HG03025 (cell line): ENCODE measurements around the gene PRR33.

ENCODE experiments used
- ATAC-seq: cut with Tn5 transposase; IDR thresholded peaks from one replicate; pipeline ENCODE4 v1.9.1; 2021; ENCODE audit warnings: mild to moderate bottlenecking, moderate library complexity; ENCODE audit not compliant: unreplicated experiment, low FRiP score

PRR33 gene

DNA sequence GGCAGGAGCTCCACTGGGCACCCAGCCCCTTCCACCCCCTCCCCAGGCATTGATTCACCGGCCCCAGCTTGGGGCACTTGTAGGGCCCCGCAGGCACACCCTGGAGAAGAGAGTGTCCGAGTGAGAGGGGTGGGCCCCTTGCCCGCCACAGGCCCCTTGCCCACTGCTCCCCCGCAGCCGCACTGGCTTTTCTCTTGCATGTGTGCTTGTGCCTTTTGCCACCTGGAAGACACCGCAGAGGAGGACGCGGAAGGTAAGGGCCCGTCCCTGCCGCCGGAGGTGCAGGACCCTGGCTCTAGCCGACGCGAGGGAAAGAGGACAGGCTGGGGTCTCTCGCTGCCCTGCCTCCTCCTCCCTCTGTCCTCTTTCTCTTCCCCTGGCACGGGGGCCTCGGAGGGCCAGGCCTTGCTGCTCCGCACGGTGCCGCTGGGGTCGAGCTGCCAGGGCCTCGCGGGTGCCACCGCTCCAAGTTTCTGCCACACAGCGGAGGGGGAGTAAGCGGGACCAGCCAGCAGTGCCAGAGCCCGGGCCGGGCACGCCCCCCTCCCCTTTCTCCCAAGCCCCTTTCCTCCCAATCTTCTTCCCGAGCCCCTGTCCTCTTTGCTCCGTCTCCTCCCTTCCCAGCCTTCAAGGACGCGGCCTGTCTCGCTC, 37.3 kb upstream of the PRR33 start:
- no peak for ATAC-seq

GRCh38 chr11:1928470-1928890, 36.8 kb upstream of the PRR33 start:
- ATAC-seq, result no peak

DNA sequence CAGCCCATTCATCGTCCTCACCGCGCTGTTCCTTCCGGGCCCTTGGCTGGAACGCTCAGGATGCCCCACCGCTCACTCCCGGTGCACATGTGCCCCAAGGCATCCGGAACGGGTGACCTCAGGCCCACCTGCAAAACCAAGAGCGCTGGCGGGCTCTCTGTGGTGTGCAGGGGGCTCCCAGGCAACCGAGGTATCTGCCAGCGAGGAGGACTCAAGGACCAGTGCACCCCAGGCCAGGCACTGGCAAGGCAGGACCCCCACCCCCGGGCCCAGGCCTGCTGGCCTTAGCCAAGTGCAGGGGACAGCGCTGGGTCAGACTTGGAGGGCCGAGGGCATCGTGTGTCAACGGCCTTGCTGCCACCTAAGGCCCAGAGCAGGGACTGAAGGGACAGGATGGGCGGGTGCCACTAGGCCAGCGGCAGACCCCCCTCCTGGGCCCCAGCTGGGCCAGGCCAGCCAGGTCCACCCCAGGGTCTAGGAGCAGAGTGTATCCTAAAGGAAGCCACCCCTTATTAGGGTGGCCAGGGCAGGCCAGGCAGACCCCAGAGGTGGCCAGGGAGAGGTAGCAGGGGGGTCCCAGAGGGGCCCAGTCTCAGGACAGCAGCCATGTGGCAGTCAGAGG, 36.3 kb upstream of the PRR33 start:
- ATAC-seq, result no peak

GRCh38 chr11:1927026-1927847, 35.5 kb upstream of the PRR33 start:
- ATAC-seq, result no peak

DNA sequence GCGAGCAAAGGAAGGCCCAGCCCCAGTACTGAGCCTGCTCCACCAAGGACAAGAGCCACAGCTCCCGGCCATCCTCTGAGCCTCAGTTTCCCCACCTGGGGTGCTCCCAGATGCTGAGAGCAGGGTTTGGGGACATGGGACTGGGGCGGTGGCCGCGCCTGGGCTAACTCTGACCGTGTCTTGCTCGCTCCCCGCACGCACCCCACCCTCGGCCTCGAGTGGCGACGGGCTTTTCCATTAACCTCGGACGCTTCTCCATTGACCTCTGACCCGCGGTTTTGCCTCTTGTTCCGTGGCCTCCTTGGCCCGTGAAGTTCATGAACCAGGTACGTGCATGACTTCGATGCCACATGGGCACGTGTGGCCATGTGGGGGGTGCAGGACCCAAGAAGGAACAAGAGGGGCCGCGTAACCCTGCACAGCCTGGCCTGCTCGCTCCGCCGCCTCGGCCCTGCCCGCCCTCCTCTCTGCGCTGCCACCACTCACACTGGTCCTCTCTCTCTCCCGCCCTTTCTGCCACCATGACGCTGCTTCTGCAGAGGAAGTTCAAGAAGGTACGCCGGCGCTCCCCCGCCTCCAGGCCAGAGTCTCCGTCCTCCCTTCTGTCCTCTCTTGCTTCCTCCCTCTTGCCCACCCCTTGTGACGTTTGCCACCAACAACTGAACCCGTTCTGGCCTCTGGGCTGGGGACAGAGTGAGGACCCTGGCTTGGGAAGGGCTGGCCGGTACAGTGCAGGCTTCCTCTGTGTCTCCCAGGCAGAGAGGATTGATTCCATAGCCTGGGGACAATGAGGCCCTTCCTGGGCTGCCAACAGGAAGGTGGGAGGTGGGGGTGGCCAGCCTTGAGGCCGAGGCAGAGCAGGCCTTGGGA, 34.7 kb upstream of the PRR33 start:
- no peak for ATAC-seq

DNA sequence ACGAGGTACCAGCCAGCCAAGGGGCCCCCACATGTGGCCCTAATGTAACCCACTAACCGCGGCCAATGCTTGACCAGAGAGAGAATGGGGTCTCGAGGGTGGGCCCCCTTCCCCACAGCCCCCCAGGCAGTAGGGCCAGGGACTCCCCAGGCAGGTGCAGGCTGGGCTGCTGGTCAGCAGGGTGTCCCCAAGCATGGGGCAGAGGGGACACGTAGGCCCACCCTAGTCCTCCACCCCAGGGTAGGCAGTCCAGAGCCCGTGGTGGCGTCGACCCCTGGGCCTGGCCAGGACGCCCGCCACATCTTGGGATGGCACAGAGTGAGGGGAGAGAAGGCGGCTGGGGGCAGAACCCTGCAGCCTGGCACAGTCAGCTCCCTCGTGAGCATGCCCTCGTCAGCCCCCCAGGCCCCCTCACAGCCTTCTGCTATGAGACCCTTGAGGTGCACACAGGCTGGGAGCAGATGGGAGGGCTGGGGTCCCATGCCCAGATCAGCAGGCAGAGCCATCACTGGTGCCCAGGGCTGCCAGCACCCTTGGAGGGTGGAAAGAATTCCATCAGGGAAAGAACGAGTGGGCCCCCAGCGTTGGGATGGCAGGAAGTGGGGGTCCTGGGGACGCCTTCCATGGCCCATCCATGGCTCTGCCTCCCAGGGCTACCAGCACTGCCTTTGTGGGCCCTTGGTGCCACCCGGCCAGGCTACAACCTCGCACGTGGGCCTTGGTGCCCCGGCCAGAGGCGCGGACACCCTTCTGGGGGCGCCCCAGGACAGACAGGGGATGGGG, 33.9 kb upstream of the PRR33 start:
- ATAC-seq, result no peak

- no peak for ATAC-seq
Observed at GRCh38 chr11:1924646-1925372, 33.1 kb upstream of the PRR33 start.

DNA sequence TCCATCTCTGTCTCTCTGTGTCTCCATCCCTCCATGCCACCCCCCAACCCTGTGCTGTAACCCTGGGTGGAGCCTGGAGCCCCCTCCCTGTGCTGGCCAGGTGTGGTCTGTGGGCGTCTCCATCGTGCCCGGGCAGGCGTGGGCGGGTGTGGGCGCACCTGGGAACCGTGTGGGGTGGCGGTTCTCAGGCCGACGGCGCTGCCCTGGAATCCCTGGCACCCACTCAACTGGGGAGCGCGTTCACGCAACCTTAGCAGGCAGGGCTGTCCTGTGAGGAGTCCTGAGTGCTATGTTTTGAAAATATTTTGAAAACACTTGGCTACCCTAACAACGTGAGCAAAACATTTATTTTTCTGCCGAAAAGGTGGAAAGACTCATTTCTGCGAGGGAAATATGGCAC, 32.5 kb upstream of the PRR33 start:
- no peak for ATAC-seq

- ATAC-seq, result no peak
Observed at GRCh38 chr11:1923201-1923956, 31.7 kb upstream of the PRR33 start.

DNA sequence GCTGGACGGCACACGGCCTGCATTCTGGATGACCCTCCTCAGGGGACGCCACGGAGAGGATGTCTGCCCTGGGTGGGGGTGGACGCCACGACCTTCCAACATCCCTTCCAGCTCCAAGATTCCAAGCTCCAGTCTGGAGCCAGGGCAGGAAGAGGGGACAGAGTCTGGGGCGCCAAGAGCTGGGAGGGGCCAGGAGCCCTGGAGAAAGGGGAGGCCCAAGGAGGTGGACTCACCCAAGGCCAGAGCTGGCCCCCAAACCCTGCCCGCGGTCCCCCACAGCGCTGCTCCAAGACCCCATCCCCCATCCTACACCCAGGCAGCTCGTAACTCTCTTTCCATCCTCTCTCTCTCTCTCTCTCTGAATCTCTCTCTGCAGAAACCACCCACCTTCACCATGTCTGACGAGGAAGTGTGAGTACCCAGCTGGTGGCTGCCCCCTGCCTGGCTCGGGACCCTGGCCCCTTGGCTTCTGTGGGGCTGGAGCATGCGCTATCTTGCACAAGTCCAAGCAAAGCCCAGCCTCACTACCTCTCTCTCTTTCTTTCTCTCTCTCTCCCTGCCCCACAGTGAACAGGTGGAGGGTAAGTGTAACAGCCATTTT, 30.9 kb upstream of the PRR33 start:
- ATAC-seq, result no peak

DNA sequence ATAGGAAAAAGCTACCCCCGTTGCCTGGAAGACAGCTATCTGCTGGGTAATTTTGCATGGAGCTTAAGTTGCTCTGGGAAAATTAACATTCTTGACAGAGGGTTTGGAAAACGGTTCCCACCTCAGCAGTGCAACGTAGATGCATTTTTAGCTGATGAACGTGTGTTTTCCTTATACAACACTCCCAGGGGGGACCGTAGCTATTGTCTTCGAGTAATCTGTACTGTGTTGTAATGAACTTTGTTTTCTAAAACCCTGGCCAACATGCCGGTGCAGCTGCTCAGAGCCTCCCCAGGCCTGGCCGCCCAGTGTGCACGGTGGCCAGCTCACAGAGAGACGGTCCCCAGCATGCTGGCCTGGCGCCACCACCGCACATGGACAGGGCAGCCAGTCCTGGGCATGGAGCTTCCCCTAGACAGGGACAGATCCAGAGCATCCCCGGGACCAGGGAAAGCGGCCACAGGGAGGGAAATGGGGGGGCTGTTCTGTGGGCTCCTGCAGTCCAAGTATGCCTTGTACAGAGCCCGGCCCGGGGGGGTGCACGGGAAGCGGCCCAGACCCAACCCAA, 30.0 kb upstream of the PRR33 start:
- no peak for ATAC-seq

DNA sequence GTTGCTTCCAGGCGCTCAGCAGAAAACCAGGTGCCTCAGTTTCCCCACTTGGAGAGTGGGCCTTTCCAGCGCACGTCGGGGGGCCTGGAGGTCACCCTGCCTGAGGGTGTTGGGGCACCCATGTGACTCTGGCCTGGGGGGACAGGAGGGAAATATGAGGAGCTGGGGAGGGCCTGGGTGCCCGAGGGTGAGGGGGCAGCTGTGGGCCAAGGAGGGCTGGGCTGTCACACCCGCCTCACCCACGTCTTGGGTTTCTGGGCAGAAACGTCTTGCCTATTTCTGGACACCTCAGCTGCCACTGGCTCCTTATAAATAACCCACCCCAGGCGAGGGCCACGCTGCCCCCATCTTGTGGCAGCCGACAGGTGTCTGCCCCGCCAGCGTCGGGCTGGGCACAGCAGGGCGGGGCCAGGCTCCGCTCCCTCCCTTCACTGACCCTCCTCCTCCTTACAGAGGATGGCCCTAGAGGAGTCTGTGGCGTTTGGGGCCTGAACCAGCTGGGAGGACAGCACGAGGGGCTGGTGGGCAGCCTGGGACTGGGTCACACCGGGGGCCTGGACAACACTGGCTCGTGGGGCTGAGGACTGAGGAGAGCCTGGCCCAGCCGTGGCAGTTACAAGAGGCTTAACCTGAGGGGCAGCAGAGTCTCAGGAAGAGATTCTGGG, 29.3 kb upstream of the PRR33 start:
- no peak for ATAC-seq

DNA sequence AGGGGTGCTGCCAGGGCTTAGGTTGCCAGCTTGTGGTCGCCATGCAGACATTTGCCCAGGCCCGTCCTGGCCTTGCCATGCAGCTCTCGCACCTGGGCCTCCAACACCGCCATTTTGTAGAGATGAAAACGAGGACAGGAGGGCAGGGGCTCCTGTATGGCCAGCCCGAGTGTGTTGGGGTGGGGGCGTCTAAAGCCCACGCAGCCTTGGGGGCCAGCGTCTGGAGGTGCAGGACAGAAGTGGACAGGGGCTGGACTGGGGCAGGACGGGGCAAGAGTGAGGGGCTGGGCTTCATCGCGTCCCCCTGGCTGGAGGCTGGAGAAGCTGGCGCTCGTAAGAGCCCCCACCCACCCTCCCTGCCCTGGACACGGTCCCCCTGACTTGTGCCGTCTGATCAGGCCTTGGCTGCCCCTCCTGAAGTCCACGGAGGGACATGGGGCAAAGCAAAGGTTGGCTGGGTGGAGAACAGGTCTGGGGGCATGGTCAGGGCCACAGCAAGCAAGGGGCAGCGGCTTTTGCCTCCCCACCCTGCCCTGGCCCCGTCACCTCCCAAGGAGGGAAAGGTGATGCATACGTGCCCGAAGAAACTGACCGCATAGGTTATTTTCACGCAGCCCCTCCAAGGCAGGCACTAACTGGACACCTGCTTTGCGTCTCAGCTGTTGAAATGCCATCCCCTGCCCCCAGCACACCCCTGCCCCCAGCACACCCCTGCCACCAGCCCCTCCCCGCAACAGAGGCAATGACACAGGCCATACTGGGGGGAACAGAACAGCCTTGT, 28.6 kb upstream of the PRR33 start:
- no peak for ATAC-seq

- no peak for ATAC-seq
Observed at GRCh38 chr11:1919391-1920127, 27.9 kb upstream of the PRR33 start, which contains the start of gene TNNT3. TSS of gene TNNT3 (plus strand) at chr11:1919703. CDS start at chr11:1922875, 3,172 bp downstream.

- ATAC-seq, result no peak
Observed at GRCh38 chr11:1918436-1919315, 27.0 kb upstream of the PRR33 start.
